Effector memory CD8-positive, alpha-beta T cell (primary cell): Measurements from ENCODE around the gene PCSK5.
A peak's percentile ranks its signal among the peaks of the same experiment; 100 is the strongest.

Experiments
- ATAC-seq: fragments of 150-1000 bp; cut with Tn5 transposase; replicated peaks from 2 replicates; pipeline ENCODE4 v1.10.0; 2021; ENCODE audit warnings: mild to moderate bottlenecking, moderate library complexity
- DNase-seq, 3 experiments: peaks; one replicate each; pipeline ENCODE4 v3.0.0; 2021
- H3K27ac Mint-ChIP-seq, 2 donors: one replicate each; pipeline ENCODE4 v1.8.0; 2022; ENCODE audit warnings: mild to moderate bottlenecking in 2 of 2, mixed read lengths in 2 of 2, moderate library complexity in 2 of 2
- H3K27me3 Mint-ChIP-seq, 2 donors: one replicate each; pipeline ENCODE4 v1.8.0; 2022; ENCODE audit warnings: mixed read lengths in 2 of 2
- H3K36me3 Mint-ChIP-seq: one replicate; pipeline ENCODE4 v1.8.0; 2022; ENCODE audit warnings: mild to moderate bottlenecking, moderate library complexity, mixed read lengths; ENCODE audit not compliant: insufficient read depth
- H3K4me1 Mint-ChIP-seq, 2 donors: one replicate each; pipeline ENCODE4 v1.8.0; 2022; ENCODE audit warnings: low read depth in 2 of 2, mixed read lengths in 2 of 2
- H3K4me3 Mint-ChIP-seq, 2 donors: one replicate each; pipeline ENCODE4 v1.8.0; 2022; ENCODE audit warnings: mild to moderate bottlenecking in 2 of 2, mixed read lengths in 2 of 2, moderate library complexity in 2 of 2
- H3K9me3 Mint-ChIP-seq, 2 donors: one replicate each; pipeline ENCODE4 v1.8.0; 2022; ENCODE audit warnings: mixed read lengths in 2 of 2

Gene PCSK5

DNA sequence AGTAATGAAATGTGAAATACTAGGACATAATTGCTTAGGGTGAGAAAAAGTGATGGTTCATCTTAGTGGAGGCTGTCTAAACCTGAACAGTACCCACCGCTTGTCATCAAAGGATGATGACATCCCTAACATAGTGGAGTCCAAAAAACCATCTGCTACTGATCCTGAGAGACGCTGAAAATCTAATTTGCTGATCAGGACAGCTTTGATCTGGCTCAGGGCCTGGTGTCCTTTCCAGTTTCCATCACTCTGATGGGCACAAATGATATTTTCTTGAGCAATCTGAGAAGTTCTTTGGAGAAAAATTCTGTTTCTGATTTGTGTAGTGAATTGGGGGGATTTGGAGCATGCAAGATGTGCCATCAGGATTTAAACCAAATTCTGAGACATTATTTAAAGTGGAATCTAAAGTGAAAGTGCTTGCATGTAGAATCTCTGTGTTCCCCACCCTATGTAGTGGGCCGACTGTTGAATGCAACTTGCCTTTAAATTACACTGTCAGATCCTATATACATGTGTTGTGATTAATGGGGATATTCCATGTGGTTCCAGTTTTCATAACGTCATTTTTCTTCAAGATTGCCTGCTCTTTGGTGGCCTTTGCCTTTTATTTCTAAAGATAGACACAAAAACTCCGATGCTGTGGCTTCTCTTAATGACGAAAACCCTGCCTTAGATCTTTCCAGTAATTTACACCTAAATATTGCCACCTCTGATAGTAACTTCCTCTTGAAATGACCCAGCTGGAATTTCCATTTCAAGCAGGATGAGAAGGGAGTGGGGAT, 213.2 kb downstream of the PCSK5 start:
- H3K4me3 Mint-ChIP-seq, result no peak overlapping the region

DNA sequence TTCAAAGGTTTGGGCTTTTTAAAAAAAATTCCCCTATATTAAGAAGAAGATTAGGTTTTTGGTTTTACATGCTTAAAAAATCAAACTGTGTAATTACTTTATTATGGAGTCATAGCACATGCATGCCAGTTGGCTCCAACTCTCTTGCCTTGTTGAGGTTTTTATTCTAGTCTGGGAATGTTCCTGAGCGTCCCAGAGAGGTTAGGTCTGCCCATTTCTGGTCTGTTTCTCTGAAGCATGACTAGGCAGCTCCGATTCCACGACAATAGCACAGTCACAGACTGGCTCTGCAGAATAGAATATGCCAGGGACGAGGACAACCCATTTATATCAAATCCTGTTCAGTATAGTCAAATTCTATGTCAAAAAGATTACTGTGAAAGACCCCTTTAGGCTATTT, 217.0 kb downstream of the PCSK5 start:
- ATAC-seq, result no peak
- H3K9me3 Mint-ChIP-seq, result peaks cover 0 to 1% of the 10 kb centered on the region in 2 donors
- H3K4me1 Mint-ChIP-seq, result no peaks in the 10 kb centered on the region
- H3K27ac Mint-ChIP-seq, result no peak overlapping the region
- H3K4me3 Mint-ChIP-seq, result no peak overlapping the region
- no peaks in the 10 kb centered on the region for H3K27me3 Mint-ChIP-seq
- no peak for DNase-seq
- H3K36me3 Mint-ChIP-seq, result no peaks in the 10 kb centered on the region

More for the DNA sequence above, 213.2 kb downstream of the PCSK5 start:
- no peak for DNase-seq
- Mint-ChIP-seq H3K4me1 (no peaks in the 10 kb centered on the region), H3K27ac (no peak overlapping the region), H3K27me3 (no peaks in the 10 kb centered on the region), H3K9me3 (peaks cover 0 to 1% of the 10 kb centered on the region in 2 donors), H3K36me3 (no peaks in the 10 kb centered on the region)
- ATAC-seq, result no peak

DNA sequence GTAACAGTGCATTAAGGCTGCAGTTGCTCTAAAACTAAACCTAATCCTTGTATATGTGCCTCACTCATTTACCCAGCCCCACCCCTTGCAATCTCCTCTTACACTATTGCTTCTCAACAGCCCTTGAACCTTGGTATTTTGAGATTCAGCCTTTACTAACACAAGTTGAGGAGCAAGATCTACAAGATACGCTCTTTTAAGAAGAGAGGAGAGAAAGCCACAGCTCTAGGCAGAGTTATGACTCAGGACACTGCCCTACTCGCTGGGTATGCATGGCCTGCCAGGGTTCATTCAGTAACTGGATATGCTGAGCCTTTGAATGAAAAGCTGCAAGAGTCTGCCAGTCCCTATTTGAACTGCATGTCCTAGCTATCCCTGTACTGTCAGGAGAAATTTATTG, 219.5 kb downstream of the PCSK5 start:
- DNase-seq, result no peak
- Mint-ChIP-seq H3K27ac (no peak overlapping the region), H3K27me3 (no peaks in the 10 kb centered on the region), H3K4me3 (no peak overlapping the region), H3K4me1 (no peaks in the 10 kb centered on the region), H3K9me3 (no peaks in the 10 kb centered on the region), H3K36me3 (no peaks in the 10 kb centered on the region)
- ATAC-seq, result no peak

DNA sequence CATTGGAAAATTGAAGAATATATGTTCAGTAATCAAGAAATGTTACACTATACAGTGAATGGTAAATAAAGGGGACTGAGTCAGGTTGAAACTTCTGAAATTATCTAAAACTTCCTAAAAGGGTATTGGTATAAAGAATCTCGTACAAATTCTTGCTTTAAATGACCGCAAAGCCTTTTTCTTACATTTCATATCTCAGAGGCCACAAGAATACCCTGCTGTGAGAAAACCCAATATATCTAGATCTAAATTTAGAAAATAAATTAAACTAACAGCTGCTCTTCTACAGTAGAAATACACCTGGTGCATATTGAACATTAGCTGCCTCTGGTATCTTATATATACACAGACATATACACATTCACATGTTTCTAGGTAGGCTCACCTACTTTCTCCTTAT, 221.7 kb downstream of the PCSK5 start:
- no peak overlapping the region for H3K4me3 Mint-ChIP-seq
- H3K27ac Mint-ChIP-seq, result no peak overlapping the region
- ATAC-seq (no peak), DNase-seq (no peak)
- no peaks in the 10 kb centered on the region for H3K27me3 Mint-ChIP-seq
- H3K4me1 Mint-ChIP-seq, result no peaks in the 10 kb centered on the region
- no peaks in the 10 kb centered on the region for H3K9me3 Mint-ChIP-seq
- no peaks in the 10 kb centered on the region for H3K36me3 Mint-ChIP-seq

DNA sequence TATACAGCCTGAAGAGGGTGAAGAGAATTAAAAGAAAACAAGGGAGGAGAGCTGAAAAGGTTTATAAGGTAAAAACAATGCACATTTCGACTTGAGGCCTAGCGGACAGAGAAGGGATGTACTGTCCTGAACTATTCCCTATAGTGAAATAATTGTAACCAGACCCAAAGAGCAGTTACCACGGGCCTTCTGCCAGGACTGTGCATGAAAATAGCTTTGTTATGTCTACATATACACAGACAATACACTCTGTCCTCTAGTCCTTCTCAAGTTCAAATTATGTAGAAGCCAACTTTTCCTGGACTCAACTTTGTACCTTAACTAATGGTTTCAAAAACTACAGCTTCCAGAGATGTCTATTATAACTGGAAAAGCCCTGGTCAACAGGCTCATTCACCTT, 223.7 kb downstream of the PCSK5 start:
- Mint-ChIP-seq H3K9me3 (no peaks in the 10 kb centered on the region), H3K36me3 (no peaks in the 10 kb centered on the region), H3K4me3 (no peak overlapping the region), H3K27me3 (no peaks in the 10 kb centered on the region), H3K4me1 (no peaks in the 10 kb centered on the region), H3K27ac (no peak overlapping the region)
- ATAC-seq (no peak), DNase-seq (no peak)

DNA sequence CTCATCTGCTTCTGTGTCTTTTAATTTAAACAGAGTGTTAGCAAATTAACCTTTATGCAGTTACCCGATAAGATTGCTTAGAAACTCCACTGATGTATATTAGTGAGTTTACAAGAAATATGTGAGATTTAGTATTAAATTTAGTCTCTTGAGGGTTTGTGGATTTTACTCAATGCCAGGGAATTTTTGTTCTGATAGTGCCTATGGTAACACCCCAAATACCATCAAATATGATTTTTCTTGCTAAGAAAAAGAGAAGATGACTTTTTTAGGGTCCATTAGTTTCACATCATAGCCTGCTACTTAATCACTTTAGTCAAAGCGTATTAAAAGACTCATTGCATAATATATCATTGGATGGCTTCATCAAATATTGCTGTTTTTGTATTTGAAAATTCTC, 224.9 kb downstream of the PCSK5 start:
- no peak overlapping the region for H3K27ac Mint-ChIP-seq
- no peaks in the 10 kb centered on the region for H3K9me3 Mint-ChIP-seq
- H3K36me3 Mint-ChIP-seq, result no peaks in the 10 kb centered on the region
- no peak overlapping the region for H3K4me3 Mint-ChIP-seq
- DNase-seq (no peak), ATAC-seq (no peak)
- H3K4me1 Mint-ChIP-seq, result no peaks in the 10 kb centered on the region
- no peaks in the 10 kb centered on the region for H3K27me3 Mint-ChIP-seq

DNA sequence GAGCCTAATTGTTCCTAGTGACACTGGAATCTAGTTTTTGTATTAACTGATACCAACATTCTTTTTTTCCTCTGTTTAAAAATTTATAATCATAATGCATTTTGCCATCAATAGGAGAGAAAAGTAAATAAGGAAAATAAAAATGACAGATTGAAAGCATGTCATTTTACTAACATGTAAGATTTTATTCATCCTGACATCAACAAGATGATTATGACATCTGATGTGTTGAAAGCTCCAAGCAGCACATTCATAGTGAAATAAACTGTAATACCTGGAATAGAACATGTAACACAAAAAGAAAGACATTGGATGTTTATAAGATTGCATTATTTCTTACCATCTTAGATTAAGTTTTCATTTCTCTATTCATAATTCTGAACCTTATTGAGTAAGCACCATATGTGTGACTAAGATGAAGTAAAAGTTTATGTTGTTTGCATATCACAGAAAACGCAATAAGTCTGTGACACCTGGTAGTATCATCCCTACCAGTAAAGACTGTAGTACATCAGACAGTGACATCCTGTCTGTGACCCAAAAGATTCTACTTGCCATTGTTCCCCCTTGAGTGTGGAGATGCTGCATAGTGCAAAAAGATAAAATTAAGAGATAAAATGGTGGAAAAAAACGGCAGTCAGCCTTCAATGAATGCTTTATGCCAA, 225.6 kb downstream of the PCSK5 start:
- Mint-ChIP-seq H3K4me3 (no peak overlapping the region), H3K27ac (no peak overlapping the region), H3K4me1 (no peaks in the 10 kb centered on the region), H3K27me3 (no peaks in the 10 kb centered on the region), H3K36me3 (no peaks in the 10 kb centered on the region), H3K9me3 (no peaks in the 10 kb centered on the region)
- no peak for ATAC-seq
- no peak for DNase-seq

DNA sequence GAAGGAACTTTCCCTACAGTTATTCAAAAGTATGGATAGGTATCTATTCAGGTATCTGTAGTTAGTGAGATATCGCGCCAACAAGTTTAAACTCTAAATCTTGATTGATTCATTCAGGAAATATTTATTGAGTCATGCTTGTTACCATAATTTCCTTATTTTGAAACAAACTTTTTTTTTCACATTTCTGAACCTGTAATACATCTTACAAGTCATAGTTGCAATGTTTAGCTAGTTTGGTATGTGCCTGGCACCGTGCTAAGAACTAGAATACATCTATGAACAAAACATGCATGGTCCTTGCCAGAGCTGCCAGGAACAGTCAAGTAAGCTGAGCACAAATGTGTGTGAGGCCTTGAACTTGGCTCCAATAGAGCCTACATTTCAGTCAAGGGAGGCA, 226.4 kb downstream of the PCSK5 start:
- H3K9me3 Mint-ChIP-seq, result no peaks in the 10 kb centered on the region
- no peak overlapping the region for H3K27ac Mint-ChIP-seq
- H3K27me3 Mint-ChIP-seq, result no peaks in the 10 kb centered on the region
- no peaks in the 10 kb centered on the region for H3K36me3 Mint-ChIP-seq
- H3K4me1 Mint-ChIP-seq, result no peaks in the 10 kb centered on the region
- DNase-seq, result no peak
- ATAC-seq, result no peak
- H3K4me3 Mint-ChIP-seq, result no peak overlapping the region

DNA sequence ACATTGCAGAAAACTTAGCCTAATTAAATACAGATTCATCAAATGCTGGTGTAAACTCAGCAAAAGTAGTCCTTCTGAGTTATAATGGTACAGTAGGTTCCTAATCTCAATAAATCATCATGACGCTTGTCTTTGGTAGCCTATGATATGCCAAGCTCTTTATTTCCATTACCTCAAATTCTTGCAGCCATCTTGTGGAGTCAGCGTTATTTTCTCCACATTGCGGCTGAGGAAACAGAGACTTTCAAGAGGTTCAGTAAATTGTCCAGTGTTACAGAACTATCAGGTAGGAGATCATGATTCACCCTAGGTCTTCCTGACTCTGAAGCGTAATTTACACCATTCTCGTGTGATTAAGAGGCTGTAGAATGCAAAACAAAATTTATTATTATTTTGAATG, 237.2 kb downstream of the PCSK5 start:
- Mint-ChIP-seq H3K9me3 (no peaks in the 10 kb centered on the region), H3K4me3 (no peak overlapping the region), H3K27me3 (no peaks in the 10 kb centered on the region), H3K27ac (no peak overlapping the region), H3K4me1 (peaks cover 0 to 2% of the 10 kb centered on the region in 2 donors), H3K36me3 (no peaks in the 10 kb centered on the region)
- ATAC-seq, result no peak
- no peak for DNase-seq

DNA sequence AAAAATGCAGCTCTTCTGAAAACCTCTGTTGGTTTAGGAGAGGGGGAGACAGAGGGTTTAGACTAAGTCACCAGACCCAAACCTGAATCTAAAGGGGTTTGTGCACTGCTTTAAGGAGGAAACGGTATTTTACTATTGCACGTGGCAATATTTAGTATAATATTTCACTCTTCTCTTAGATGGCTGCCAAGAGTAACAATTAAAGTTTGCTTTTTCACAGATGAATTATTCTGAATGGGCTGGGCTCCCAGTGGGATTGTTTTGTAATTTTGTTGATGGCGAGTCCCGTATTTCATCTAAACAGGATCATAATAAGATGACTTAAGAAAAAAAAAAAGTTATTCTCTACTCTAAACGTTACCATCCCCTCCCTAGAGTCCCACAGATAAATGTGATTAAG, 245.4 kb downstream of the PCSK5 start:
- H3K9me3 Mint-ChIP-seq, result no peaks in the 10 kb centered on the region
- no peaks in the 10 kb centered on the region for H3K36me3 Mint-ChIP-seq
- no peak for DNase-seq
- no peak for ATAC-seq
- H3K4me1 Mint-ChIP-seq, result no peaks in the 10 kb centered on the region
- H3K27me3 Mint-ChIP-seq, result no peaks in the 10 kb centered on the region
- H3K27ac Mint-ChIP-seq, result no peak overlapping the region
- H3K4me3 Mint-ChIP-seq, result no peak overlapping the region

DNA sequence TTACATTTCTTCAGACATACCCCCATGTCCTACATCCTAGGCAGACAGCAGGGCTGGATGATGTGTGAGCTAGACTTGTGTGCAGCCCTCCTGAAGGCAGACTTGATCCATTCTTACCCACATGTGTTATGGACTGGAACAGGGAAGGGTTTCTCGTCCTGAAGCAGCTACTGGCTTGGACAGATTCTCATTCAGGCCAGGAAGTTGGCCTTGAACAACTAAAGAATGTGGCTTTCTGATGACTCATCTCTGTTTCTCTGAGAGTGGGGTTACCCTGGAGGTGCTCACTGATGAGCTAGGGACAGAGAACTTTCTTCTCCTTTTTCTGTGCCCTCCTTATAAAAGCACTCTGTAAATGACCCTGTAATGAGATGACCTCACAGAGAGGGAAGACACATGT, 246.5 kb downstream of the PCSK5 start:
- no peaks in the 10 kb centered on the region for H3K36me3 Mint-ChIP-seq
- no peak overlapping the region for H3K27ac Mint-ChIP-seq
- H3K4me3 Mint-ChIP-seq, result no peak overlapping the region
- DNase-seq (no peak), ATAC-seq (no peak)
- no peaks in the 10 kb centered on the region for H3K27me3 Mint-ChIP-seq
- no peaks in the 10 kb centered on the region for H3K9me3 Mint-ChIP-seq
- no peaks in the 10 kb centered on the region for H3K4me1 Mint-ChIP-seq

DNA sequence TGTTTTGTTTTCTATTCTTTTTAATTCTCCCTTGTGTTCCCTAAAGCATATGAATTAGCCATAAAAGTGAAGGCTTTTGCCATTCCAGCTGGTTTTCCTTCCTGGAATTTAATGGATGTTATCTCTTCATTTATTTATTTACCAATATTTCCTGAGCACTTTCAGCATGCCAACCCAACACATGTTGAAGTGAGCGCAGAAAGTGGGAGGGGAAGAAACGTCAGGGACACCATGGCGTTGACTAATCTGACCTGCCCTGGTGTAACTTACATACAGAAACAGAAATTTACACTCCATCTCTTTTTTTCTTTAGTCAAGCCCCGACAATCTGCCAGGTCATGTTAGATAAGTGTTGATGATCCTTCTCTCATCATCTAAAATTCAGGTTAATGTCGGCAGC, 247.5 kb downstream of the PCSK5 start:
- Mint-ChIP-seq H3K27me3 (no peaks in the 10 kb centered on the region), H3K4me3 (no peak overlapping the region), H3K27ac (peak overlapping the region in 1 of 2 donors; percentile 17), H3K4me1 (no peaks in the 10 kb centered on the region), H3K9me3 (no peaks in the 10 kb centered on the region), H3K36me3 (no peaks in the 10 kb centered on the region)
- DNase-seq, result no peak
- ATAC-seq, result no peak

DNA sequence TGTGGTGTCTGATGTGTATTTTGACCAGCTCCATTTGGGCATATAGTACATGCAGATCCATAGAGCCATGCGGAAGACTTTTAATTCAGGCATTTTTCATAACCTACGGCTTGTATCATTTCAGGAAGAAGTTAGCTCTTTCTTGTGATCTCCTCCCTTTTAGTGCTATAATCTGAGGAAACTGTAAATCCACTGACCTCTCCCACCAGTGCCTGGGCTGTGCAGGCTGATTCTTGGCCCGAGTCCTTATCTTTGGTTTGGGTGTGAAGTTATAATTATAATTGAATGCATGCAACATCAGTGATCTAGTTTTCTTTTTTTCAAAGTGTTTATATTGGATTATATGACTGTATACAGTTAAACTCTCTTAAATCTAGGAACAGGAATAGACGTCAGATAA, 247.9 kb downstream of the PCSK5 start:
- no peaks in the 10 kb centered on the region for H3K36me3 Mint-ChIP-seq
- ATAC-seq, result no peak
- no peaks in the 10 kb centered on the region for H3K27me3 Mint-ChIP-seq
- no peak overlapping the region for H3K27ac Mint-ChIP-seq
- no peak overlapping the region for H3K4me3 Mint-ChIP-seq
- DNase-seq, result no peak
- H3K9me3 Mint-ChIP-seq, result no peaks in the 10 kb centered on the region
- H3K4me1 Mint-ChIP-seq, result no peaks in the 10 kb centered on the region

DNA sequence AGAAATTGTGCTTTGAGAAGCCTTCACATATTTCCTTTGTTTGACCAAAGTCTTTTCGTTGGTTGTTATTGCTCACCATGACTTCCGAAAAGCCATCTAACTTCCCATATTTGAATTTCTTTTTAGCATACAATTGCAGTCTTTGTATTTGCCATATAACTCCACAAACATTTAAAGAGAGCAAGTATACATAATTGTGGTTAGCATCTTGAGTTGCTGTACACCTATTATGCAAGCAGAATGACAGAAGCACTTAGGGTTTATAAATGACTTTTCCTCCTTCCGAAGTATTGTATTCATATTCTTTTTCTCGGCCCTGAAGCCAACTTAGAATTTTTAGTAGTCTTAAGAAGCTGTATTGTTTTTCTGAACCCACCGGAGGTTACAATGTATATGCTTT, 253.4 kb downstream of the PCSK5 start:
- Mint-ChIP-seq H3K9me3 (peaks cover 0 to 2% of the 10 kb centered on the region in 2 donors), H3K27ac (no peak overlapping the region), H3K36me3 (no peaks in the 10 kb centered on the region), H3K4me1 (no peaks in the 10 kb centered on the region), H3K4me3 (no peak overlapping the region), H3K27me3 (no peaks in the 10 kb centered on the region)
- DNase-seq, result no peak
- ATAC-seq, result no peak
